SW 1271 (cell line): ENCODE results near the gene FUBP3.

Source experiments
- DNase-seq, 2 experiments: peaks; one replicate each; lab custom pipeline; 2025; lab: John Stamatoyannopoulos, UW

Gene FUBP3

DNA sequence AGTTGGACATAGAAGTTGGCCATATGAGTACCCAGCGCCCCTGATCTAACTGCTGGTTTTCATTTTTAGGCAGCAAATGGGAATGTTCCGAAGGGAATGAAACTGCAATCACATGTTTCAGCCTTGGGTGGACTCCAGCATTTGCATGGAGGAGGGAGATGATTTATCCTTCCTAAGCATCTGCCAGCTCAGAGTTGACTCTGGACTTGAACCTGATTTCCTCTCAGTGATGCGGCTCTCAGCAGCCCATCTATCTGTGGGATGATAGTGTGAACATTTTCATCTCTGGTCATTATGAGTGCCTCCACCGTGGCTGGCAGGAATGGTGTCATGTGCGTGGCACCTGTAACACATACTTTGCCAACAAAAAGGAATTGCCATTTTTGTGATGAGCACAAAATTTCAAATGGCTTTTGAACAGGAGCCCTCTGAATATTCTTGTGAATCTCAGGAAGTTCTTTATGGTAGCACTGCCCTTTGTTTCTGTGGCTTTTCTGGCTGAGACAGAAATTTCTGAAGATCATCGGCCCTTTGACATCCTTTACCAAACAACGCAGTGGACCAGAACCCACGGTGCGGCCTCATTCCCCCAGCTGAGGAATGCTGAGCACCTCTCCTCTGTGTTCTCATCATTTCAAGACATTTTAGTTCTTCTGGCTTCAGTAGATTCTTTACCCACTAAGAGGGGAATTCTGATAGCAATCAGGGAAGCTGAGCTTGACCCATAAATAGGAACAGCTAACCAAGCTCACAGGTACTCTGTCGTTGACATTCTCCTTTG is 28.5 kb downstream of the FUBP3 start:
- no peak for DNase-seq

DNA sequence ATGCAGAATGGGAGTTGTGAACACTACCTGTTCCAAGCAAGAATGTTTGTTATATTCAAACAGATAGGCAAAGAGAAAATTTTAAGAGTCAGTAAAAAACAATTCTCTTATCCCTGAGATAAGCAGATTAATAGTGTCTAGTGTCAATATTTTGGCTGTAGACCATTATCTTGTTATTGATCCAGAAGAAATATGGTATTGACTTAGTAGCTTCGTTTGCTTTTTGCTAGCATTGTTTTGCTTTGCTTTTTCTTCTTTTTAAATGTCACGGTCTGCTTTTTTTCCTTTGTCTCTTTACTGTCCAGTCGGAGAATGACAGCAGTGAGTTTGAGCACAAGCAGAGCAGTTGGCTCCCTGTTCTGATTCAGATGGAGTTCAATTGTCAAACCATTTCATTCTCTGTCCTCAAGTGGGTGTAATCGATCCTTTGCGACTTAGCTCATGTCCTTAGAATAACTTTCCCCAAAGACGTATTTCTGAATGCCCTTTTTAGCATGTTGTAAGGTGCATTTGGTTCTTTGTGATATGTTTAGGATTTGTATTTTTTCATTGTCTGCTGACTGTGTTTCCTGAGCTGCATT is 29.3 kb downstream of the FUBP3 start:
- DNase-seq = no peak

DNA sequence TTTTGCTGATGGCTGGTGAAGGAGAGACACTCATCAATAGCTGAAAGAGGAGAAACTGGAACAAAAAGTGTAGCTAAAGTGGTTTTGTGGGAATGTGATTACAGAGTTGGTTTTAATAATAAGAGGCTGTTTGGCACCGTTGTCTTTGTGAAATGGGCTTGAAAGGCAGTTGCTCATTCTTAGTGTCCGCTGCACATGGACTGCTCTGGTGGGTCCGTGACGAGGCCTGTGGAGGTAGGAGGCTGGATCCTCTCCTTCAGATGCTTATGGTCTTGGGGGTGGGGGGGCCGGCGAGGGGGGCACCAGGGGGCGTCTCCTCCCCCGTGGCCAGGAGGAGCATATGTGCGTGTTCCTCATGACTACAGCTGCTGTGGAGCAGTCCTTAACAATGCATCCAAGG is 29.8 kb downstream of the FUBP3 start:
- no peak for DNase-seq

- no peak for DNase-seq
These were observed 31.7 kb downstream of the FUBP3 start for GRCh38 chr9:130610862-130611707.

DNA sequence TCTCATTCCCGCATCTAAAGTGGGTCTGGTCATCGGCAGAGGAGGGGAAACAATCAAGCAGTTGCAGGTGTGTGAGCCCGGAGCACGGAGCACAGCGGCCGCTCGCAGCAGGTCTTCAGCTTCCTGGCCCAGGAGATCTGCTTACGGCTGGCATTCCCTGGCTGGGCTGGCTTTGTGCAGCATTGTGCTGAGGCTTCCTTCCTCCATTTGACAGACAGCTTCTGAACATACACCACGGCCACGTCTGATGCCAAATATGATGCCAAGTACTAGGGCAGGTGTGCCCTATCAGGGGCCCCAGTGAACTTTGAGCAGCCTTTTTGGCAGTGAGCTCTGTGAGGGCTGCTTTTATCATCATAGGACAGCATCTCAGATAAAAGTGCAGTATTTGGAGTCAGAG is 37.1 kb downstream of the FUBP3 start:
- no peak for DNase-seq

DNA sequence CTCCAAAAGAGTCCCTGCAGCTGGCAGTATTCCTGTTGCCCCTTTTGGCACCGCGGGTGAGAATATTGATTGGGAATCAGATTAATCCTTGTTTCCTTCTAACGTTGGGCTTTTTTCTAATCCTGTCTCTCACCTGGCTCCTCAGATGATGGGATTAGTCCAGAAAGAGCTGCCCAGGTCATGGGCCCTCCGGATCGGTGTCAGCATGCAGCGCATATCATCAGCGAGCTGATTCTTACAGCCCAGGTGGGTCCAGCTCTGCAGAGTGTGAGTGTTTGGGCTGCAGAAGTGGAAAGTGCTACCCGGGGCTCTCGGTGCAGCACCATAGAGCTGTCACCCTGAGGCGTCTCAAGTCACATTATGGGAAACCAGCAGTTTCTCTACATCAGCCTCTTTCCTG is 44.1 kb downstream of the FUBP3 start:
- no peak for DNase-seq

DNA sequence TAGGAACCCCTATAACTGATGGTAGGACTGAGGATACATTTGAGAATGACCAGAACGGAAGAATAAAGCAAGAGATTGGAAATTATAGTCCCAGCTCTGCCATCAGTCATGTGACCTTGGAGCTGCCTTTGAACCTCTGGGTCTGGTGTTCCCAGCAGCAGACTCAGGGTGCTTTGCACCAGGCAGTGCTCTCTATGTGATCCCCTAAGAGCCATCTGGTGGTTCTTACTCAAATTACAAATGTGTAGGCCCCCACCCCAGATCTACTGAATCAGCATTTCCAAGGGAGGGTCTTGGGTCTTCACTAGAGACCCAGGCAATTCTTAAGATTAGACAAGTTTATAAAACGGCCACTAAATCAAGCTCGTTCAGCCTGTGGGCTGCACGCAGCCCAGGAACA is 44.8 kb downstream of the FUBP3 start:
- no peak for DNase-seq

DNA sequence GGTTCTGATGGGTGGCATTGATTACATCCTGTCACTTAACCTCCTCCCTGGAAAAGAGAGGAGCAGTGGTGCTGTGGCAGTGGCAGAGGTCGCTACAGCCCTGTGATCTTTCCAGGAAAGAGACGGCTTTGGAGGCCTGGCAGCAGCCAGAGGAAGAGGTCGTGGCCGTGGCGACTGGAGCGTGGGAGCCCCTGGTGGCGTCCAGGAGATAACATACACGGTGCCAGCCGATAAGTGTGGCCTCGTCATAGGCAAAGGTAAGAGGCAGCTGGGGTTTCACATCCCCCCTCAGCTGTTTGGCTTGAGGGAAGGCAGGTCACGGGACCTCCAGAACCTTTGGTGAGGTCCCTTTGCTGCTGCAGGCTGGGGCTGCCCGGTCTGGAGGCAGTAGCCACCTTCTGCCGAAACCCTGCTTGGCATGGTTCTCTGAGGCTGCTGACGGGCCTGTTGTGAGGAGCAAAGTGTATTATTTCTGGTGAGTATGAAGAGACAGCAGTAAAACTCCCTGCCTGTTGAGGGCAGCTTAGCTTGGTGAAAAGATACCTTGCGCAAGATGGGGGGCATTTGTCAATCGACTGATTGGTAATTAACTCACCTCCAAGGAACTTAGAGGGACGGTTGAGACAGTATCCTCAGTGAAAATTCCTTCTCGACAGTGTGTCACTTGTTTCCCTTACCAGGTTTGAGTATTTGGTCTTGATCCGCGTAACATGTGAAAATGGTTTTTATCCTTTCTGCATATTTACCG is 47.0 kb downstream of the FUBP3 start:
- no peak for DNase-seq

DNA sequence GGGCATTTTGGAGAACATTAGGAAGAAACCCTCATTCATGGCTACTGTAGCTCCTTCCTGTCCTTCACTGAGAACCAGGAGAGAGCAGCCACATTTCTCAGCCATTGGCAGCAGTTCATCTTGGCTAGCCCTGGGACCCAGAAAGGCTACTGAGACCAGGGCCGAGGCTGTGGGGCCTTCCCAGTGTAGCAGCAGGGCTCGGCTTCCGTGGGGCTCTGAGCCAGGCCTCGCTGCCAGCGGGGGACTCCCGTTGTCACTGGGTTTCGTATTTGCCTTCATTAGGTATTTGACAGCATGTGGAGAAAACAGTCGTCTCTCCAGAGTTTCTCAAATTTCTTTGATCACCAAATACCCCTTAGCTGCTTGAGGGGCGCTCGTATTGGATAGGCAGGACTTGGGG is 47.7 kb downstream of the FUBP3 start:
- no peak for DNase-seq

DNA sequence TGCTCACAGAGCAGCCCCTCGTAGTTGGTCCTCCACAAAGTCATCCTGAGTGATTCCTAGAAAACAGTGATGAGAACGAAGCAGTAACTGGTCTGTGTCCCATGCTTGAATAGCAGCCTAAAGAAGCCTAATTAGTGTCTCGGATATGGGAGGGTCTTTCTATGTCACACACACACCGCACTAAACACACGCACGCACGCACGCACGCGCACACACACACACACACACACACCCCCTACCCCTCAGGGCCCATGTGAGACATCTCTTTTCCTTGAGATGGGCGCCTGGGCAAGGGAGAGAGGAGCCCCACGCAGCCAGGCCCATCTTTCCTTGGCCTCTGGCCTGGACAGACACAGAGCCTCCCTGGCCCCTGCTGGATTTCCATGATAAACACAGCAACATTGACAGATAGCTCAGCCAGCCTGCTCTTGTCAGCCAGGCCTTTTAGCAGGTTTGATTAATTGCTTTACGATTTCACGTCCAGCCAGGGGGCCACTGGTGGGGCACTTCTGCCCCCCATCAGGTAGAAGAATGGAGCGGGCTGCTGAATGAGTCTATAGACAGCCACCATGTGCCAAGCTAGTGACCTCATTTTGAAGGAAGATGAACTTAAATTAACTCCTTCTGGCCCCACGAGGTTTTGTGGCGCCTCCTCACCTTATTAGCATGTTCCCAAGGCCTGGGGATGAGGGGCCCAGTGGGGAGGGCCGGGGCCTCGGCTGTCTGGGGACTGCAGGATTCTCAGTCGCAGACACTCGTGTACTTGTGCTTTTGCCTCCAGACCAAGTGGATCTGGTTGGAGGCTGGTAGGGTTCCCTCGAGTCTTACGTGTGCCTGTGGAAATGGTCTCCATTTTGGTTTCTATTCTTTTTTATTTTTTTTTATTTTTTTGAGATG is 48.8 kb downstream of the FUBP3 start:
- no peak for DNase-seq

DNA sequence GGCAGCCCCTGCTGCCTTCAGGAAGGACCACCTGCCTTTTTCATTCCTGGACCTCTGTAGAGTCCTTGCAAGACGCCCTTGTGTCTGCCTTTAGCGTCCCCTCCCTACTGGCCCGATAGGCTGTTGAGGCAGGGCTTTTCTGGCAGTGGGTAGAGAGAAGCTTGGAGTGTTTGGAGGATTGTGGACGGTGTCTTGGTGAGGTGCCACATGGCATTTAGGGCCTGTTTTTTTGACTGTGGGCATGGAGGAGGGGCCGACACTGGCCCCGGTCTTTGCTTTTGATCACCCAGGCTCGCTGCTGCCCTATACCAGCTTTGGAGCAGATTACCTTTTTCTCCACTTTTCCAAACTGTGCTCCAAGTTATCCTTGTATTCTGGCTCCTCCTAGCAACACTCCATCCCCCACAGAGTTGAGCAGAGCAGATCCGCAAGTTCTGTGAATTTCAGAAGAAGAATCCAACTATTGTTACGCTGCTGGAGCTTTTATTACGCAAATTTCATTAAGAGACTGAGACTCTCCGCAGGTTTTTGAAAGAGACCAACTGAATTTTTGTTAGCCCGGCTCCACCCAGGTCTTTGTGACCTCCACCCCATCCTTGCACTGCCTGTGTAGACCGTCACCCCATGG is 50.2 kb downstream of the FUBP3 start:
- no peak for DNase-seq

GRCh38 chr9:130630071-130630450 is 50.7 kb downstream of the FUBP3 start:
- no peak for DNase-seq

DNA sequence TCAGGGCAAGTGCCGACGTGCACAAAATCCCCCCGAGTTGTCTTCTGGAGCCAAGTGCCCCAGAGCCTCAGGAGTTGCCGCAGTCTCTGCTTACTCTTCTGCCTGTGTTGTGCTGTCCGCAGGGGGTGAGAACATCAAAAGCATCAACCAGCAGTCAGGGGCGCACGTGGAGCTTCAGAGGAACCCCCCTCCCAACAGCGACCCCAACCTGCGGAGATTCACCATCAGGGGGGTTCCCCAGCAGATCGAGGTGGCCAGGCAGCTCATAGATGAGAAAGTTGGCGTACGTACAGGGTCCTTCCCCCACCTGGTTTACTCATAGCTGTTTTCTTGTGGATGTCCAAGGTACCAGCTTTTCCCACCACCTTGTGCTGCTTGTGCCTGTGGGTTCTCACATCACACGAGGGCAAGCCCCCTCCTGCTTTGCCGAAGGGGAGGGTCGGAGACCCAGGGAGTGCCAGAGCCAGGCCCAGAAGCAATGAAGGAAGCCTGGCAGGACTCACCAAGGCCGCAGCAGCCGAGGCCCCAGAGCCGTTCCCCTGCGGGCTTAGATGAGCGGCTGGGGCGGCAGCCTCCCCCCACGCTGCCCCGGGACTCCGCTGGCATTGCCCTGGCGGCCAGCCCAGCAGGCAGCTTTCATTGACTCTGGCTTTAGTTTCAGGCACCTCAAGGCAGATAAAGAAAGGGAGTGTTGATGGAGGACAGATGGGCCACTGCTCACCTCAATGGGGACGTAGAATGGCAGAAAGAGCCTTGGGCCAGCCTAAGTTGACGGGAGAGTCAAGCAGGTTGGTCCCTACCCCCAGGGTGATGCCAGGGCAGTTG is 51.3 kb downstream of the FUBP3 start:
- DNase-seq = no peak

DNA sequence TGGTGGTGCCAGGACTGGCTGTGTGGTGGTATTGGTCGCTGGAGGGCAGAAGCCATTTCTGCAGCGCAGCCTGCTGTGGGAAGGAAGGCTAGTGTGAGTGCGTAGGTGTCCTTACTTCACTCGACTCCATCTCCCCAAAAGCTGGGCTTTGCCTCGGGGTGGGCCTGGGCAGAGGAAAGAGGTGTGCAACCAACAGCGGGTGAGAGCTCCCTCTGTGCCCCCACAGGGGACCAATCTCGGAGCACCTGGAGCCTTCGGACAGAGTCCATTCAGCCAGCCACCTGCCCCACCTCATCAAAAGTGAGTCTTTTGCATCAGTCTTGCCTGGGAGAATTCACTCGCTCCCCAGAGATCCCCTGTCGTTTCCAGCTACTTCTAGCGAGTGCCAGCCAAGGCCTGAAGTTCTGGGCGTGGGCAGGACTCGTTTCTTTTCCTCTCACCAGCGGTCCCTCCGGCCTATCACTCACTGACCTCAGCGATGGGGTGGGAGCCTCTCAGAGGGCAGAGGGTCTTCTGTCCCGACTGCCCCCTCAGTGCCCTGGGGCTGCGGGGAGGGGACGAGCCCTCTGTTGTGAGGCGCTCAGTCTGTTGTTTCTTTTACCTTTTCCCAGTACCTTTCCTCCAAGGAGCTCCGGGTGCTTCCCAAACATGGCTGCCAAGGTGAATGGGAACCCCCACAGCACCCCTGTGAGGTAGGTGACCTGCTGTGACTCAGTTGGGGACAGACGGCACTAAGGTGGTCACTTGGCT is 52.1 kb downstream of the FUBP3 start:
- no peak for DNase-seq

DNA sequence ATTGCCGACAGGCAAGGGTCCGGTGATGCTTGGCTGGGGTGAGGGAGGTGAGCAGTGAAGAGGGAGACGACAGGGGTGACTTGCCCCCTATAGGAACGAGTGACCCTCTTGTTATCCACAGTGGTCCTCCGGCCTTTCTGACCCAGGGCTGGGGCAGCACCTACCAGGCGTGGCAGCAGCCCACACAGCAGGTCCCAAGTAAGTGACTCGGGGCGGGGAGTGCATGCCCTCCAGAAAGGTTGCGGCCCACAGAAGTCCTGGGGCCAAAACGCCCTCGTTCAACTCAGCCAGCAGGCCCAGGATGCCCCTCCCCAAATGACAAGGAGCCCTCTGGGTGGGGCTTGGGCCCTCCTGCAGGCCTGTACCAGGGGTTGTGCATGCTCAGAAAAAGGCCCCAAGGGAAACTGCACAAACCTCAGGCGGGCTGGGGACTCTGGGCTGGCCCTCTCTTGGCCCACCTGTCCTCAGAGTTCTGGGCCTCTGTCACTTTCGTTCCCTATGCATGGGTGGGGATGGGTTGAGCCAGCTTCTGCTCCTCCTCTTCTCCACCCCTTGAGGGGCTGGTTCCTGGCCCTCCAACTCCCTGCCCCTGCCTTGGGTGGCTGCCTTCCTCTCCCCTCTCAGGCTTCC is 52.8 kb downstream of the FUBP3 start:
- DNase-seq = no peak

DNA sequence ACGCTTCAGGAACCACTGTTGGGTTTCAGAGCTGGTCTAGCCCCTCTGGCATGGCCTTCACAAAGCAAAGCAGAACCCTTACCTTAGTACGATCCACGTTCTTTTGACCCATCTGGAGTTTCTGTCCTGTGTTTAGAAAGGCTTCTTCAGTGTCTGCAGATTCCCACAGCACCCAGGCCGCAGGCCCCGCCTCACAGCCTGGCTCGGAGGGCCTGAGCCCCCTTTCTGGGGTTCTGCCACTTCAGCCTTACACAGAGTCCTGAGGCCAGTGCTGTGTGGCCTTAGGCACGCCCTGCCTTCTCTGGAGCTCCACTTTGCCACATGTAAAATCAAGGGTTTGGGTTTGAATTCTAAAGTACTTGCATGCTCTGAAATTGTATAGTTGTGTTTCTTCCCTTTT is 53.5 kb downstream of the FUBP3 start:
- DNase-seq = no peak

GRCh38 chr9:130633336-130634190 is 54.2 kb downstream of the FUBP3 start:
- DNase-seq = no peak
